Measurements from ENCODE around the gene ZNF23.

DNA sequence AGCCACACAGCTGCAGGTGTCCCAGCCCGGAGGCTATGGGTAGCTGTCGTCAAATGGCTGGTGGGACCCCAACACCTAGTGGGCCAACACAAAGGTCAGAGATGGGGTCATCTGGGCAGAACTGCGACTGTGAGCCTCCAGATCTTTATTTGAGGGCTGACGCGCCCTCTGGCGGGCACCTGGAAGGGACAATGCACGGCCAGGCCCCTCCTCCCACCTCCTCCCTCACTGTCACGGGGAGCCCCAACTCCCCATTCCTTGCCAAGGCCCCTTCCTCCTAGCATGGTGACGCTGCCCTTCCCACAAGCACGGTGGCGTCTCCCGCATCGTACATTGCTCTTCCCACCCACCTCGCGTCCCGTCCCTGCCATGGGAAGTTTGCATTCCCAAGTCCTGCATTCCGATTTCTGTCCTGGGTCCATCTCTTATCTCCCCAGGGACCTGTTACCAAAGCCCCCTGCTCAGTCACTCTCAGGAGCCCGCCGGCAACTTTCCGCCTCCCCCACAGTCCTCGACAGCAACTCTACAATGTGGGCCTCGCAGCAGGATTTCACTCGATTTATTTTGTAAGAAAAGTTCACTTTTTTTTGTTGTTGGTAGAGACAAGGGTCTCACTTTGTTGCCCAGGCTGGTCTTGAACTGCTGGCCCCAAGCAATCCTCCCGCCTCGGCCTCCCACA lies 21.2 kb downstream of the ZNF23 start:
- TF ChIP-seq CTCF (IDR thresholded peaks at IDR 0.05) (no peak), POLR2A (IDR thresholded peaks at IDR 0.05) (no peak), EP300 (IDR thresholded peaks at IDR 0.05) (no peak)
